Stimulated activated memory B cell treated with anti-CD40 and anti-IgM and Interleukin-4, amounts not matched to agents 10 μg/mL and 1 μg/mL and 100 μg/mL, for 72 hours (primary cell): ENCODE data around the gene EBF4.

Experiments
- ATAC-seq: fragments of 150-1000 bp; cut with Tn5 transposase; 2 replicates; pipeline ENCODE4 v1.10.0; 2021
- H3K27ac Mint-ChIP-seq: one replicate; pipeline ENCODE4 v1.8.0; 2022; ENCODE audit warnings: mild to moderate bottlenecking, mixed read lengths
- H3K27me3 Mint-ChIP-seq: one replicate; pipeline ENCODE4 v1.8.0; 2022; ENCODE audit warnings: mixed read lengths
- H3K36me3 Mint-ChIP-seq: one replicate; pipeline ENCODE4 v1.8.0; 2022; ENCODE audit warnings: mixed read lengths
- H3K4me1 Mint-ChIP-seq: one replicate; pipeline ENCODE4 v1.8.0; 2022; ENCODE audit warnings: mixed read lengths
- H3K4me3 Mint-ChIP-seq: one replicate; pipeline ENCODE4 v1.8.0; 2022; ENCODE audit warnings: mild to moderate bottlenecking, moderate library complexity, mixed read lengths
- H3K9me3 Mint-ChIP-seq: one replicate; pipeline ENCODE4 v1.8.0; 2022; ENCODE audit warnings: mixed read lengths

EBF4 gene

GRCh38 chr20:2796011-2796660 is 103.6 kb downstream of the EBF4 start:
- ATAC-seq = no peak
- Mint-ChIP-seq H3K36me3 (no peaks in the 10 kb centered on the region), H3K27me3 (peaks cover 81% of the 10 kb centered on the region), H3K9me3 (no peaks in the 10 kb centered on the region), H3K27ac (no peak overlapping the region), H3K4me1 (peaks cover 28% of the 10 kb centered on the region), H3K4me3 (no peak overlapping the region)

GRCh38 chr20:2797136-2797983 is 104.8 kb downstream of the EBF4 start:
- Mint-ChIP-seq H3K9me3 (no peaks in the 10 kb centered on the region), H3K27me3 (peaks cover 77% of the 10 kb centered on the region), H3K4me1 (peaks cover 32% of the 10 kb centered on the region), H3K4me3 (no peak overlapping the region), H3K27ac (no peak overlapping the region), H3K36me3 (no peaks in the 10 kb centered on the region)
- ATAC-seq = no peak

- Mint-ChIP-seq H3K4me3 (no peak overlapping the region), H3K36me3 (no peaks in the 10 kb centered on the region), H3K27me3 (peaks cover 74% of the 10 kb centered on the region), H3K27ac (no peak overlapping the region), H3K4me1 (peaks cover 32% of the 10 kb centered on the region), H3K9me3 (no peaks in the 10 kb centered on the region)
- no peak for ATAC-seq
These were observed 105.7 kb downstream of the EBF4 start for GRCh38 chr20:2798095-2798805.

- peaks cover 69% of the 10 kb centered on the region for H3K27me3 Mint-ChIP-seq
- ATAC-seq = peak; percentile 31
These were observed 106.2 kb downstream of the EBF4 start for GRCh38 chr20:2798814-2799213.

GRCh38 chr20:2799271-2799670 is 106.7 kb downstream of the EBF4 start:
- Mint-ChIP-seq H3K4me1 (peaks cover 32% of the 10 kb centered on the region), H3K36me3 (no peaks in the 10 kb centered on the region), H3K27me3 (peaks cover 70% of the 10 kb centered on the region), H3K4me3 (peak overlapping the region; percentile 69), H3K9me3 (no peaks in the 10 kb centered on the region), H3K27ac (peak overlapping the region; percentile 31)
- no peak for ATAC-seq

More at GRCh38 chr20:2798814-2799213, 106.2 kb downstream of the EBF4 start:
- Mint-ChIP-seq H3K4me3 (no peak overlapping the region), H3K9me3 (no peaks in the 10 kb centered on the region), H3K4me1 (peaks cover 32% of the 10 kb centered on the region), H3K36me3 (no peaks in the 10 kb centered on the region), H3K27ac (no peak overlapping the region)

GRCh38 chr20:2799688-2800520 is 107.3 kb downstream of the EBF4 start:
- ATAC-seq = no peak
- no peaks in the 10 kb centered on the region for H3K9me3 Mint-ChIP-seq
- H3K4me1 Mint-ChIP-seq = peaks cover 32% of the 10 kb centered on the region
- peaks cover 75% of the 10 kb centered on the region for H3K27me3 Mint-ChIP-seq
- H3K4me3 Mint-ChIP-seq = peak overlapping the region; percentile 69
- peak overlapping the region; percentile 31 for H3K27ac Mint-ChIP-seq
- no peaks in the 10 kb centered on the region for H3K36me3 Mint-ChIP-seq

GRCh38 chr20:2800521-2801285 is 108.1 kb downstream of the EBF4 start, which contains the start of gene CPXM1:
CPXM1 (minus strand) TSS chr20:2800627; CDS start chr20:2800572, 55 bp downstream.
- Mint-ChIP-seq H3K4me1 (peaks cover 32% of the 10 kb centered on the region), H3K9me3 (no peaks in the 10 kb centered on the region), H3K27me3 (peaks cover 81% of the 10 kb centered on the region), H3K27ac (peak within 1 kb of the TSS; percentile 31), H3K36me3 (no peaks in the 10 kb centered on the region), H3K4me3 (peak within 1 kb of the TSS; percentile 69)
- ATAC-seq = peak; percentile 24

GRCh38 chr20:2801286-2801728 is 108.7 kb downstream of the EBF4 start:
- Mint-ChIP-seq H3K4me1 (peaks cover 32% of the 10 kb centered on the region), H3K4me3 (peak overlapping the region; percentile 32), H3K27ac (no peak overlapping the region), H3K9me3 (no peaks in the 10 kb centered on the region), H3K27me3 (peaks cover 84% of the 10 kb centered on the region), H3K36me3 (no peaks in the 10 kb centered on the region)
- no peak for ATAC-seq

GRCh38 chr20:2804041-2804828 is 111.7 kb downstream of the EBF4 start:
- no peaks in the 10 kb centered on the region for H3K36me3 Mint-ChIP-seq
- no peak overlapping the region for H3K4me3 Mint-ChIP-seq
- peaks cover 82% of the 10 kb centered on the region for H3K27me3 Mint-ChIP-seq
- no peak overlapping the region for H3K27ac Mint-ChIP-seq
- H3K4me1 Mint-ChIP-seq = peaks cover 21% of the 10 kb centered on the region
- ATAC-seq = no peak
- H3K9me3 Mint-ChIP-seq = no peaks in the 10 kb centered on the region

- no peak overlapping the region for H3K27ac Mint-ChIP-seq
- H3K36me3 Mint-ChIP-seq = no peaks in the 10 kb centered on the region
- no peak overlapping the region for H3K4me3 Mint-ChIP-seq
- H3K9me3 Mint-ChIP-seq = no peaks in the 10 kb centered on the region
- H3K4me1 Mint-ChIP-seq = peaks cover 13% of the 10 kb centered on the region
- peaks cover 77% of the 10 kb centered on the region for H3K27me3 Mint-ChIP-seq
- peak; percentile 18 for ATAC-seq
These were observed 112.5 kb downstream of the EBF4 start for GRCh38 chr20:2804852-2805688.

- Mint-ChIP-seq H3K4me1 (peaks cover 7% of the 10 kb centered on the region), H3K9me3 (no peaks in the 10 kb centered on the region), H3K4me3 (no peak overlapping the region), H3K27ac (no peak overlapping the region), H3K27me3 (peaks cover 71% of the 10 kb centered on the region), H3K36me3 (no peaks in the 10 kb centered on the region)
- peak; percentile 18 for ATAC-seq
These were observed 113.2 kb downstream of the EBF4 start for GRCh38 chr20:2805689-2806350.

- Mint-ChIP-seq H3K9me3 (no peaks in the 10 kb centered on the region), H3K4me3 (no peak overlapping the region), H3K36me3 (no peaks in the 10 kb centered on the region), H3K27ac (no peak overlapping the region), H3K27me3 (peaks cover 71% of the 10 kb centered on the region), H3K4me1 (peaks cover 2% of the 10 kb centered on the region)
- ATAC-seq = no peak
These were observed 113.7 kb downstream of the EBF4 start for GRCh38 chr20:2806351-2806701.
